T-helper 9 cell (primary cell): Measurements from ENCODE around the gene BUB1.
"Not testable (repeated sequence)": the region's sequence is repeated elsewhere in the genome, so short reads cannot be mapped to it uniquely, and the experiment has no call there.

Experiments
- DNase-seq: peaks from one replicate; pipeline ENCODE4 v3.0.0-alpha.2; 2020

BUB1 gene

DNA sequence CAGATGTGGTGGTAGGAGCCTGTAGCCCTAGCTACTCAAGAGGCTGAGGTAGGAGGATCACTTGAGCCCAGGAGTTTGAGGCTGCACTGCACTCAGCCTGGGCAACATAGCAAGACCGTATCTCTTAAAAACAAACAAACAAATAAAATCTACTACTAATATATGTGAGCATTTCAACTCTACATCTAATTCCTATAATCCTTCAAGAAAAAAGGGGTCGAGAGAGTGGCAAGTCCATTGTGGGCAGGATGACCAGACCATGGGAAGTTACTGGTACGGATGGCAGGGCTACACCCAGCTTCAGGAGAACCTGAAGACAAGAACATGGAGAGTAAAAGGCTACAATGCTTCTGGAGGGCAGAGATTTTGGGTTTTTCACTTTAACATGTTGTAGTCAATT, 24.0 kb downstream of the BUB1 start:
- DNase-seq, result no peak

DNA sequence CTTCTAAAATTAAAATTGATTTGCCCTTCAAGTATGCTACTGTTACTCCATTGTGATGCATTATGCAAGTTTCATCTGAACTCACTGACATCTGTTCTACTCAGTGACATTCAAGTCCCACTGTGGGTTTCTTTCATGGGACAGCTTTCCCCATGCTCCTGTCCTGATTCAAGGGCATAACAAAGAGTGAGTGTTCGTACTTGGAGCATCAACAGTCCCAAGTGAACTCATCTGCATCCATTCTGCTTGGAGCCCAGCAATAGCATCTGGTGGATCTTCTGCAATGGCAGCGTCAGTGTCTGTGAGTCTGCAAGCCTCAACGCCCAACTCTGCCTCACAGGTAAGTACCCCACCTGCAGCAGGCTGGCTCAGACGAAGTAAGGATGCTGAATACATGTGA, 27.5 kb downstream of the BUB1 start:
- DNase-seq, result no peak

DNA sequence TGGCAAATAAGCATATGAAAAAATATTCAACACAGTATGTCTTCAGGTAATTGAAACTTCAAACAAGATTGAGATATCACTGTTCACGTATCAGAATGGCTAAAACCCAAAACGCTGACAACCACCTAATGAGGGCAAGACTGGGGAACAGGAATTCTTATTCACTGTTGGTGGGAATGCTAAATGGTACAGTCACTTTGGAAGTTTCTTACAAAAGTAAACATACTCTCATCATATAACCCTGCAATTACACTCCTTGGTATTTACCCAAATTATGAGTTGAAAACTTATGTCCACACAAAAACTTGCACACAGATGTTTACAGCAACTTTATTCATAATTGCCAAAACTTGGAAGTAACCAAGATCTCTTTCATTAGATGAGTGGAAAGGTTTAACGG, 30.1 kb downstream of the BUB1 start:
- DNase-seq, result no peak

DNA sequence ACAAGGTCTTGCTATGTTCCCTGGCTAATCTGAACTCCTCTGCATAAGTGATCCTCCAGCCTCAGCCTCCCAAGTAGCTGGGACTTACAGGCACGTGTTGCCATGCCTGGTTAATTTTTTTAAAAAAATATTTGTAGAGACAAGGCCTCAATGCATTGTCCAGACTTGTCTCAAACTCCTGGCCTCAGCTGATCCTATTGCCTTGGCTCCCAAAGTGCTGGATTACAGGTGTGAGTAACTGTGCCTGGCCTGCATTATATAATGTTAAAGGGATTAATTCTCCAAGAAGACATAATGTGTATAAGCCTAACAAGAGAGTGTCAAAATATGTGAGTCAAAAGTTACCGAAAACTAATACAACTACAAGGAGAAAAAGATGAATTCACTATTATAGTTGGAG, 32.2 kb downstream of the BUB1 start:
- DNase-seq, result no peak

DNA sequence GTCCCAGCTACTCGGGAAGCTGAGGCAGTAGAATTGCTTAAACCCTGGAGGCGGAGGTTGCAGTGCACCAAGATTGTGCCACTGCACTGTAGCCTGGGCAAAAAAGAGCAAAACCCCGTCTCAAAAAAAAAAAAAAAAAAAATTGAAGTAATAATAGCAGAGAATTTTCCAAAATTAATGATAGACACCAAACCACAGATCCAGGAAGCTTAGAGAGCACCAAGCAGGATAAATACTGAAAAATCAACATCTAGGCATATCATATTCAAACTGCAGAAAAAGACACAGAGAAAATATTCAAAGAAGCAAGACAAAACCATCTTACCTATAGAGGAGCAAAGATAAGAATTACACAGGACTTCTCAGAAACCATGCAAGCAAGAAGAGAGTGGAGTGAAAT, 33.5 kb downstream of the BUB1 start:
- no peak for DNase-seq

DNA sequence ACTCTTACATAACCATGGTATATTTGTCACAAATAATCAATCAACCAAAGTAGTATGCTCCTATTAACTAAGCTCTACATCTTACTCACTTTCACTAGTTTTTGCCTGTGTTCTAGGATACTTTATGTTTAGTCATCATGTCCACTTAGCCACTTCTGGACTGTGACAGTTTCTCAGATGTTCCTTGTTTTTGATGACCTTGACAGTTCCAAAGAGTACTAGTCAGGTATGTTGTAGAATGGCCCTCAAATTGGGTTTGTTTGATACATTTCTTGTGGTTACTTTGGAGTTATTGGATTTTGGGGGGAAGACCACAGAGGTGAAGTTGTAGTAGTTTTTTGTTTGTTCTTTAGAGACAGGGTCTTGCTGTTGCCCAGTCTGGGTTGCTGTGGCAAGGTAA, 35.5 kb downstream of the BUB1 start:
- no peak for DNase-seq

DNA sequence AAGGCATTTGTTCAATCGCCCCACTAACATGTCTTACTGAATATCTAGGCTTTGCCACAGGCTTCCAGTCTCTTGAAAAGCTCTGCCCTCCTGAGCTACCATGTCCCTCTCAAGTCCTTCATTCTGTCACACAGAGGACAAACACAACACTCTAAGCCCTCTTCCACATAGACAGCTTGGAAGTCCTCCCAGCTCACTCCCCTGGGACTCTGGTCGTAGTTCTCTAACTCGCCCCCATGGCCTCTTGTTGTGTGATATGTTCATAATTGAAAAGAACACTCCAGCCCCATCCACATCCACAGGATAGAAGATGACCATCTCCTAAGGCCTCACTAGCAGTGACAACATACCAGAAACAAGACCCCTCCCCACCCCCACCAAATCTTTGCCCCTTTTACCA, 37.9 kb downstream of the BUB1 start:
- DNase-seq, result no peak

DNA sequence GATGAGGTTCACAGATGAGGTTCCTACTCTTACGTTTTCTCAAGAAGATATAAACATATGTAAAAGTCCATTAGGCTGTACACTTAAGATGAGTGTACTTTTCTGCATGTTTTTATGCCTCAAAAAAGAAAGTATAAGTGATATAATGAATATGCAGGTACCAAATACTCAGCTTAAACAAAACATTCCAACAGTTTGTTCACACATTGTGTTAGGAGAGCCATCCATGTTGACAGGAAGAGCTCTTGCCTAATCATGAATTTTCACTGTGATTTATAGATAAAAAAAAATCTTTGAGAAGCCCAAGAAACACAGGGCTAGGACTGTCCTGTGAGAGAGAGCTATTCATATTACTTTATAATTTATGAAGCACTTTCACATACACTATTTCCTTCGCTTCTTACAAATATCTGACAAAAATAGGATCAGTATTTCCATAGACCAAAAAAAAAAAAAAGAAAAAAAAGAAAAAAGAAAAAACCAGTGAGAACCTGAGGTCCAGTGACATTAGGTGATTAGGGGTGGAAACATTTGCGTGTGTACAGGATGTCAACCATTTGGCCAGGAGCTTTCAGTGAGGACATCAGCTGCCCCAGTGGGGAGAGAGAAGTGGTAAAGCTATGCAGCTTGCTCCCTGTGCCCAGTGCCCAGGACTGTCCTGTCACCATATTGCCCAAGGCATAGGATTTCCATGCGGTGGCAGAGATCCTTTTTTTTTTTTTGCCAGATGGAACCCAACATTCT, 38.7 kb downstream of the BUB1 start:
- DNase-seq, result no peak

DNA sequence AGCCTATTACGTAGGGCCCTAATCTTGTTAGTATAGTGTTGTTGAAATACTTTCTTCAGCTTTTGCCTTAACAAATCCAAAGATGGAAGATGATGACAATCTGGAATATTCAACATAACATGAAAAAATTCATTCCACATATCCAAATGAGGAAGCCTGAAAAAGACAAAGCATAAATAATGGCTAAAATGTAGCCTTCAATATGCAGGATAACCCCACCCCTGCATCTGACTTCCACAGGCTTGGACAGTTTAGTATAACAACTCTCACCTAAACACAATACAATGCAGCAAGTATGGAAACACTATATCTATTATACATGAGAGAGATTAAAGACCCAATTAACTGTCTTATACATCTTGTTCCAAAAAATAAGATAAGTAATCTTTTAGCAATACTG, 39.9 kb downstream of the BUB1 start:
- DNase-seq, result no peak

DNA sequence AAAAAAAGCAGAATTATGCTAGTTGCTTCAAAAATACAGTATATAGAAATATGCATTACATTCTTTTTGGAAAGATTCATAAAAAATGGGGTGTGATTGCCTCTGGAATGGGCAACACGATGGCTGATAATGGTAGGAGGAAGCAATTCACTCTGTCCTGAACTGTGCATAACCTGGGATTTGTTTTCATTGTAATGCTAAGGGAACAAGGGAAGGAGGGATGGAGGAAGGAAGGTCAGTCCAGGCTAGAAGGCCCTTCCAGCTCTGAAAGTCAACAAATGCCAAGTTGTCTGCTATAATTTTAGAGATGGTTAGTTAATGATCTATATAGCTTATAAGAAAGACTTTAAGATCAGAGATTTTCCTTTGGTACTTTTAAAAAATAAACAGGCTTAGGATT, 40.8 kb downstream of the BUB1 start:
- no peak for DNase-seq

DNA sequence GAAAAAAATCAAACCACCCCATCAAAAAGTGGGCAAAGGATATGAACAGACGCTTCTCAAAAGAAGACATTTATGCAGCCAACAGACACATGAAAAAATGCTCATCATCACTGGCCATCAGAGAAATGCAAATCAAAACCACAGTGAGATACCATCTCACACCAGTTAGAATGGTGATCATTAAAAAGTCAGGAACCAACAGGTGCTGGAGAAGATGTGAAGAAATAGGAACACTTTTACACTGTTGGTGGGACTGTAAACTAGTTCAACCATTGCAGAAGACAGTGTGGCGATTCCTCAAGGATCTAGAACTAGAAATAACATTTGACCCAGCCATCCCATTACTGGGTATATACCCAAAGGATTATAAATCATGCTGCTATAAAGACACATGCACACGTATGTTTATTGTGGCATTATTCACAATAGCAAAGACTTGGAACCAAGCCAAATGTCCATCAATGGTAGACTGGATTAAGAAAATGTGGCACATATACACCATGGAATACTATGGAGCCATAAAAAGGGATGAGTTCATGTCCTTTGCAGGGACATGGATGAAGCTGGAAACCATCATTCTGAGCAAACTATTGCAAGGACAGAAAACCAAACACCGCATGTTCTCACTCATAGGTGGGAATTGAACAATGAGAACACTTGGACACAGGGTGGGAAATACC, 41.8 kb downstream of the BUB1 start:
- DNase-seq, result not testable (repeated sequence)

DNA sequence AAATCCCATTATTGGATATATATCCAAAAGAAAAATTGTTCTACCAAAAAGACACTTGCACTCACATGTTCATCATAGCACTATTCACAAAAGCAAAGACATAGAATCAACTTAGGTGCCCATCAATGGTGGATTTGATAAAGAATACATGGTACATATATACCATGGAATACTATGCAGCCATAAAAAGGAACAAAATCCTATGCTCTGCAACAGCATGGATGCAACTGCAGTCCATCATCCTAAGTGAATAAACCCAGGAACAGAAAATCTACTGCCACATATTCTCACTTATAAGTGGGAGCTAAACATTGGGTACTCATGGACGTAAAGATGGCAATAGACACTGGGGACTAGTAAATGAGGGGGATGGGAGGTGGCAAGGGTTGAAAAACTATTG, 50.5 kb downstream of the BUB1 start:
- DNase-seq, result not testable (repeated sequence)

DNA sequence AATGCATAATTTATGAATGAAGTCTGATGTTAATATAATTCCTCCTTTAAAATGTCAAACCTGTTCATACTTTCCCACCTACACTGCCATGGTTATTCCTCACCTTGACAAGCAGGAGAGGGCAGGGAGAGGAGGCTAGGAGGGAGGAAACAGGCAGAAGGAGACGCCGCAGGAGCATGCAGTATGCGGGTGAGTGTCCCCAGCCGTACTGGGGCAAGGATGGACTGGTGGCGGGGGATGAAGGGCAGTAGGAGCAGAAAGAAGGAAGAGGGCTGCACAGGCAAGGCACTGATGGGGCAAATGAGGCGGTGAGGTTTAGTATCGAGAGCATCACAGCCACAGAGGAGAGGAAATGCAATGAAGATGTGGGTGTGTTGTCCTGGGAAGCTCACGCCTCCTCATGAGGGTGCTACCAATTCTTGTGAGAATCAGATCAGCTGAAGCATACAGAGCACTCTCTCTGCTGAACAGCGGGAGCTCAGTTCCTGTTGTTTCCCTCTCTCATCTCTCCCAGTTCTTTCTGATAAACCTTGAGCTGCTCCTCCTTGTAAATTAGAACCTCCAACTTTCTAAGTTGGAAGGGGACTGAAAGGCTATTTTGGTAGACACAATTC, 58.4 kb downstream of the BUB1 start:
- not testable (repeated sequence) for DNase-seq

DNA sequence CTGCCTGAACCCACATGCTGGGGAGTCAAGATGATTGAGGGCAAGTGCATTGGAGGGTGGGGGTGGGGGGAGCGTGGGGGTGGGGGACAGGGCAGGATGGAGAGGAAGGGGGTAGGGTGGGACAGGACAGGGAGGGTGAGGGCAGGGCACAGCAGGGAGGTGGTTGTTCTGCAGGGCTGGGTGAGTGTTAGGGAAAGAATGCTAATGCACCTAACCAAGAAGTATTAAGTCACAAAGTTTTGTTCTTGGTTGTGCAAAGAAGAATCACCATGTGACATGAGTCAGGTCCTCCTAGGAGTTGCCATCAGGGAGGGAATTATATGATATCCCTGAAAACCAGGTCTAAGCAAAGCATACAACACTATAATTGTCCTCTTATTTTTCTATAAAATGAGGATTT, 63.9 kb downstream of the BUB1 start:
- DNase-seq, result not testable (repeated sequence)

DNA sequence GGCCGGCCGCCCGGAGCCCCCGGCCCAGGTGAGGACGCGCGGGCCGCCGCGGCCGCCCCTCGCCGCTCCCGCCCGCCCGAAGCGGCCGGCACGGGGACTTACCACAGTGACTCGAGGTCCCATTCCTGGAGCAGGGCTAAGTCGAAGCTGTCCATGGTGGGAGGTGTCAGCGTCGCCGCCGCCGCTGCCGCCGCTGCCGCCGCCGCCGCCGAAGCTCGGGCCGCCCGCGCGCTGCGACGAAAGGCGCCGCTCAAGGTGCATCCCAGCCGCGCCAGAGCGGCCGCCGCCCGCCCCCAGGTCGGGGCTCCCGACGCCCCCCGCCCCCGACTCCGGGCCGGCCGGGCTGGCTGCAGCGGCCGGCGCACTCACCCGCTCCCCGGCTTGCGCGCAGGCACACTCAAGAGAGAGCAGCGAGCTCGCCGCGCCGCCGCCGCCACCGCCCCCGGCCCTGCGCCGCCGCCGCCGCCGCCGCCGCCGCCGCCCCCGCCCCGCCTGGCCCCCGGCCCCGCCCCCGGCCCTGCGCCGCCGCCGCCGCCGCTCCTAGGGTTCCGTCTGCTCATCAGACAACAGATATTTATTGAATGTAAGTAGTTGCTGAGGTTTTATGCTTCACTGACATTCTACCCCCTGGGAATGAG, 67.1 kb downstream of the BUB1 start:
- DNase-seq, result peak; percentile 26

DNA sequence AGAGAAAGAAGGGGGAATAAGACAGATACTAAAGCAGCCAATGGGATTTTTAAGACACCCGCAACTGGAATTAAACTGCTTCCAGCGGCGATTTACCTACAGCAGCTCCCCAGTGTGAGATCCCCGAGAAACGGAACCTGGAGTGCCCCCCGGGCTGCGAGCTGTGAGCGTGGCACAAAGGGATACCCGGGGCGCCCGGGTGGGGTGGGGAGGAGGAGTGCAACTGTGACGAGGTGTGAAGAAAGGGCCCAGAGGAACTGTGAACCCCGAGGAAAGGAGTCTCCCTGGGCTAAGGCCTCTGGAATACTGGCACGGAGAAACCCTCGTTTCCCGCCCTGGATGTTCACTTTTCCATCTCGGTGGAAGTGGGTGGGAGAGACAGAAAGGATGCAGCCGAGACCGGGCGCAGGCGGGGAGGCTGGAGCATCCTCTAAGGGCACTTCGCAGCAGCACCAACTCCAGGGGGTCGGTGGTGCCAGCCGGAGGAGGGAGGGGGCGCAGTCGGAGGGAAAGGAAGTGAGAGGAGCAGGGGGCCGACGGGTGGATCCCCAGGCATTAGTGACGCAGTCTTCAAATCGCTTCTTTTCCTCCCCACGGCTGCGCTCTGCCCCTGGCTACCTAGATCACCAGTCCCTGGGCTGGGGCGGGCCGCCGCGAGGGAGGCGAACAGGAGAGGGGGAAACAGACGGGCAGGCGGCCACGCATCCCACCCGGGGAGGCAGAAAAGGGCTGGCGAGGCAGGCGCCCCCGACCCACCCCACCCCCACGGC, 67.8 kb downstream of the BUB1 start:
- DNase-seq, result not testable (repeated sequence)

DNA sequence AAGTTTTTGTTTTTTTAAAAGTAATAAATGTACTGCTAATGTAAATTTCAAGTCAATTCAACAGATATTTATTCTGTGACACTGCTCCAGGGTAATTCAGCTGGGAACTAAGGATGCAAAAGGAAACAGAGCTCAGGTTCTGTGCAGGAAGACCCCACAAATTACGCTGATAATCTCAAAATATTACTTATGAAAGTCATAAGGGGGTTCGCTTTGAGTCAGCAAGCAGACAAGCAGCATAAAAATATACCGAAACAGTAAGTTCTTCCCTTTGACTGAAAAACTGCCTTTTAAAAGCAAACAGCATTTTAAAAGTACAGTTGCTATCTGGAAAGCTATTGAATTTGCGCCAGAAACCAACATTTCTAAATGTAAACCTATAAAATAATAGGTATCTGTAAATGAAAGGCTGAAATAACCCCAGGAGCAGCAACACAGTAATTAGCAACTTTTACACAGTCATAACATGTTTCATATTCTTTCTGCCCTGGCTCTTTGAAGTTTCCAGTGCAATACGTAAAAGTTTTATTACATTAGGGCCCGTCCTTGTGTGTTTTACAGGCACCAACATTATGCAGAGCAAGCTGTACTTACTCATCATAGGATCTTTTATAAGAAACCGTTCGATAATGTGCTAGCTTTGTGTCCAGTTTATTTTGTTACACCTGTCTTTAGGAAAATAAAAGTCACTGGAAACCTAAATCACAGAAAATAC, 68.9 kb downstream of the BUB1 start:
- not testable (repeated sequence) for DNase-seq

DNA sequence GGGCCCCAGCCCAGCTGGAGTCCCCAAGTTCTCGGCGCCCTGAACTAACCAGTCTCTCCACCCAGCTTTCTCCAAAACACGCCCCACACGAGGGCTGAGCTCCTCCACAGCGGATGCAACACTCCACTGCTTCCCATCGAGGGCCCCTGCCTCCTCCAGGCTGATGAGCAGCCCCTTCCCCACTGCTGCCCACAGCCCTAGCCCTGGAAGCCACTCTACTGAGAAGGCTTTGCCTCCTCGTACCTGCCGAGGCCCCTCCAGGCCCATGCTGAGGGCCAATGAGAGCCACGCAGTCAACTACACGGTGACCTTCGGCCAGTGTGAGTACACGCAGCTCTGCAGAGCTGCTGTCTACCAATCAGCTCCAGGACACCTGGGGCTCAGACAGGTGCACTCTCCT, 72.8 kb downstream of the BUB1 start:
- DNase-seq, result not testable (repeated sequence)

DNA sequence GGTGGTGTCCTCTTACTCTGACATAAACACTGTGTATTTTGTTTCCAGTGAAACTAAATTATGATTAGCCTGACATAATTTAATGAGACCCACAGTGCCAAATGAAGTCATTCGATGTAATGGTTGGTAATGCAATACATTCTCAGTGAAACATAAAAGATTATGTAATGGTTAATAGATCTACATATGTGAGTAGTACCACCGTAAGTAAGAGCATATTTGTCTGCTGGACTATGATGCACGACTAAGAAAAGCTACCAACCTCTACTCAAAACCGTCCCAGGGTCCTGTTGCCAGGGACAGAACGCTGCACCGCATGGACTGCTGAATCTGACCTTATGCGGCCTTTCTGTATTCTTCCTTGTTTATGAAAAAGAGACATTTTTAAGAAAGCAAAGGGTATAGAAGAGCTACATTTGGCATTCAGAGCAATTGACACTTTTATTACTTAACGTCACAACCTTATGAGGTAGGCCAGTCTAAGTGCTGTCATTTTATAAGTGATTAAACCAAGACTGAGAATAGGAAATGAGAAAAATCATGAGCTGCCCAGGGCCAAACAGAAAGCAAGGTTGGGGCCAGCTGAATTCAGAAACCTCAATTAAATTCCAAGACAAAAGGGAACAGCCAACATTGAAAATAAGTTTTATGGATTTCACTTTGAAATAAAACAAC, 73.8 kb downstream of the BUB1 start:
- DNase-seq, result not testable (repeated sequence)

DNA sequence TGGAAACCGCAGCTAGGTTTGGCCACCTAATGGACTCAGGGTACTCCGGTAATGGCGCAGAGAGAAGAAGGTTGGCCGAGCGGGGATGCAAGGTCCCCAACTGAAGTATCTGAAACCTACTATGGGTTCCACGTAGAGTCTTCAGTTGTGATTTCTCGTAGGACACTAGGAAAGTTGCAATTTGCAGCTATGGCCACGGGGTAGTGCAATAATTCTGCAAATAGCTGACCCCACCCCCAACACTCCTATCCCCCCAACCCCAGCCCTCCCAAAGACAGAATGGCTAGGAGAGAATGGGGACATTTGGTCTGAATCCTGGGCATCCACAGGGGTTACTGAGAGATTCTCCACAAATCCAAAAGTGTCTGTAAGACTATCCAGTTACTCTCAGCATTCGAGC, 75.7 kb downstream of the BUB1 start:
- DNase-seq, result not testable (repeated sequence)

DNA sequence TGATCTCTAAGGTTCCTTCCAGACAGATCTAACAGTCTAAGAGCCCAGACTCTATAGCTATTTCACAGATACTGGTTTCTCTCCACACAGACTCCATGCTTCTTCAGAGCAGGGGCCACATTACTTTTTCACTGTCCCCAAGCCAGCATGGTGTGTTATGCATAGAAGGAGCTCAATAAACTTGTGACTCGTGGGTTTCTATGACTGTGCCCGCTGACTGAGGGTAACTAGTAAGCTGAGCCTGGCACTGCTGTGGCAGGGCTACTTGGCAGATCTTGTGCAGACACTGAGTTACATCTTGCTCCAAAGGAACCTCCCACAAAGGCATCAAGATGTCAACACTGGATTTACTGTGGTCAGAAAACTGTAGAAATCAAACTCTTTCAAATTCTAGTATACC, 85.9 kb downstream of the BUB1 start:
- not testable (repeated sequence) for DNase-seq
